H1 (cell line): ENCODE results near the gene STX2. TPM values are rescaled to one million over a fixed set of nuclear protein-coding genes. Genes with fewer than 3 reads are reported as not detected.

Experiments used
- CTCF ChIA-PET: fragments of 300-600 bp; sonication (Branson Sonifier 250); formaldehyde crosslinking; loops from one replicate; lab custom pipeline; 2021; ENCODE audit not compliant: partially characterized antibody; lab: Charles Lee
- POLR2A ChIA-PET: fragments of 300-600 bp; sonication (Branson Sonifier 250); formaldehyde crosslinking; loops from one replicate; lab custom pipeline; 2021; ENCODE audit warnings: inconsistent platforms; ENCODE audit not compliant: partially characterized antibody; lab: Charles Lee
- DNase-seq, 2 experiments: peaks; one replicate each; pipeline versions ENCODE4 v3.0.0 to v3.0.0-alpha.2; 2010 to 2022; ENCODE audit warnings: low spot score in 2 of 2, low read depth in 1 of 2, mixed read lengths in 1 of 2
- FAIRE-seq: peaks from 2 replicates; lab custom pipeline; 2011; peaks lifted over from hg19 to GRCh38; lab: Jason Lieb, UNC
- H2AFZ ChIP-seq: 2 replicates; pipeline ENCODE4 v1.8.1; 2012; ENCODE audit warnings: low read length, inconsistent platforms
- H2AK5ac ChIP-seq: 2 replicates; pipeline ENCODE4 v1.6.1; 2013; ENCODE audit warnings: low read depth, low read length
- H2BK120ac ChIP-seq: replicated peaks from 2 replicates; pipeline ENCODE3; 2013; ENCODE audit warnings: low read depth, low read length, inconsistent platforms
- H2BK12ac ChIP-seq: 2 replicates; pipeline ENCODE4 v1.6.1; 2013; ENCODE audit warnings: low read depth, low read length
- H2BK15ac ChIP-seq: 2 replicates; pipeline ENCODE4 v1.6.1; 2013; ENCODE audit warnings: low read length
- H2BK20ac ChIP-seq: 2 replicates; pipeline ENCODE4 v1.6.1; 2013; ENCODE audit warnings: low read length
- H2BK5ac ChIP-seq: 2 replicates; pipeline ENCODE4 v1.6.1; 2013; ENCODE audit warnings: low read depth, low read length
- H3K14ac ChIP-seq: 2 replicates; pipeline ENCODE4 v1.6.1; 2013; ENCODE audit warnings: inconsistent platforms; ENCODE audit not compliant: insufficient read length
- H3K18ac ChIP-seq: 2 replicates; pipeline ENCODE4 v1.6.1; 2013; ENCODE audit warnings: low read length; ENCODE audit errors: extremely low read depth
- H3K23ac ChIP-seq: 2 replicates; pipeline ENCODE4 v1.6.1; 2013; ENCODE audit warnings: inconsistent platforms; ENCODE audit not compliant: insufficient read length
- H3K23me2 ChIP-seq: 2 replicates; pipeline ENCODE4 v1.6.1; 2013; ENCODE audit warnings: low read depth, low read length
- H3K27ac ChIP-seq: 2 replicates; pipeline ENCODE4 v1.6.1; 2011; ENCODE audit warnings: low read depth, low read length, inconsistent platforms
- H3K27me3 ChIP-seq, 4 experiments: replicated peaks in 1 of 4; 1 replicate in 1 of 4; 2 replicates in 3 of 4; pipeline versions ENCODE4 v1.6.1 to v1.8.1; 2011 to 2013; ENCODE audit warnings: low read length in 3 of 4, mild to moderate bottlenecking in 3 of 4, inconsistent platforms in 2 of 4, mixed read lengths in 2 of 4, moderate library complexity in 1 of 4; ENCODE audit not compliant: control insufficient read depth in 3 of 4, insufficient read depth in 3 of 4; ENCODE audit errors: extremely low read depth in 1 of 4
- H3K36me3 ChIP-seq, 4 experiments: 2 replicates each; pipeline versions ENCODE4 v1.6.1 to v1.8.1; 2011 to 2013; ENCODE audit warnings: mild to moderate bottlenecking in 4 of 4, low read length in 3 of 4, moderate library complexity in 2 of 4, control low read depth in 1 of 4, inconsistent platforms in 1 of 4; ENCODE audit not compliant: insufficient read depth in 4 of 4, control insufficient read depth in 2 of 4
- H3K4ac ChIP-seq: replicated peaks from 2 replicates; pipeline ENCODE3; 2013; ENCODE audit warnings: low read length, low read depth, mixed read lengths, inconsistent platforms; ENCODE audit not compliant: insufficient read length
- H3K4me1 ChIP-seq, 4 experiments: replicated peaks in 1 of 4; 1 replicate in 1 of 4; 2 replicates in 3 of 4; pipeline versions ENCODE4 v1.6.1 to v1.8.1; 2011 to 2013; ENCODE audit warnings: low read length in 3 of 4, inconsistent platforms in 2 of 4, mixed read lengths in 1 of 4; ENCODE audit not compliant: insufficient read depth in 4 of 4, control insufficient read depth in 3 of 4
- H3K4me2 ChIP-seq, 2 experiments: 2 replicates each; pipeline versions ENCODE4 v1.6.1 to v1.8.1; 2011 to 2013; ENCODE audit warnings: low read depth in 2 of 2, low read length in 2 of 2, control low read depth in 1 of 2, inconsistent platforms in 1 of 2, mild to moderate bottlenecking in 1 of 2; ENCODE audit not compliant: insufficient read depth in 1 of 2
- H3K4me3 ChIP-seq, 4 experiments: fragments of 200-600, 300-600 bp in 1 of 4; sonication (generic), shearing (Covaris generic), sonication (Bioruptor Twin) in 1 of 4; 2 replicates each; pipeline versions ENCODE4 v1.5.1 to v1.8.1; 2011 to 2016; ENCODE audit warnings: low read length in 4 of 4, low read depth in 3 of 4, control low read depth in 2 of 4, inconsistent platforms in 2 of 4, mild to moderate bottlenecking in 2 of 4, mixed read lengths in 1 of 4, moderate library complexity in 1 of 4; ENCODE audit not compliant: insufficient read depth in 2 of 4; ENCODE audit errors: extremely low read depth in 1 of 4
- H3K56ac ChIP-seq: replicated peaks from 2 replicates; pipeline ENCODE3; 2013; ENCODE audit warnings: low read depth, mild to moderate bottlenecking, mixed read lengths, low read length, inconsistent platforms; ENCODE audit not compliant: insufficient read length
- H3K79me1 ChIP-seq: 2 replicates; pipeline ENCODE4 v1.6.1; 2013; ENCODE audit warnings: low read depth, low read length, control low read depth
- H3K79me2 ChIP-seq, 2 experiments: 2 replicates each; pipeline versions ENCODE4 v1.6.1 to v1.8.1; 2012 to 2013; ENCODE audit warnings: low read length in 2 of 2, mild to moderate bottlenecking in 2 of 2, inconsistent platforms in 1 of 2; ENCODE audit not compliant: insufficient read depth in 2 of 2, control insufficient read depth in 1 of 2
- H3K9ac ChIP-seq, 4 experiments: replicated peaks in 1 of 4; 1 replicate in 1 of 4; 2 replicates in 3 of 4; pipeline versions ENCODE4 v1.6.1 to v1.8.1; 2011 to 2013; ENCODE audit warnings: low read depth in 3 of 4, low read length in 3 of 4, control low read depth in 2 of 4, mild to moderate bottlenecking in 2 of 4, moderate library complexity in 2 of 4, inconsistent platforms in 1 of 4; ENCODE audit errors: extremely low read depth in 1 of 4
- H3K9me3 ChIP-seq, 2 experiments: 2 replicates each; pipeline versions ENCODE4 v1.6.1 to v1.8.1; 2012 to 2013; ENCODE audit warnings: mild to moderate bottlenecking in 2 of 2, moderate library complexity in 2 of 2, control low read depth in 1 of 2, inconsistent platforms in 1 of 2, low read depth in 1 of 2, low read length in 1 of 2, mixed read lengths in 1 of 2; ENCODE audit not compliant: insufficient read depth in 2 of 2
- H4K20me1 ChIP-seq, 2 experiments: replicated peaks in 1 of 2; 2 replicates each; pipeline versions ENCODE3 to v1.8.1; 2011 to 2013; ENCODE audit warnings: inconsistent platforms in 2 of 2, low read length in 2 of 2, mild to moderate bottlenecking in 1 of 2; ENCODE audit not compliant: insufficient read depth in 2 of 2, control insufficient read depth in 1 of 2
- H4K5ac ChIP-seq: 2 replicates; pipeline ENCODE4 v1.6.1; 2013; ENCODE audit warnings: low read length, low read depth, mixed read lengths, inconsistent platforms; ENCODE audit not compliant: insufficient read length
- H4K8ac ChIP-seq: 2 replicates; pipeline ENCODE4 v1.8.0; 2013; ENCODE audit warnings: mild to moderate bottlenecking, moderate library complexity, low read length, inconsistent platforms; ENCODE audit not compliant: insufficient read depth; ENCODE audit errors: extremely low read depth
- H4K91ac ChIP-seq: replicated peaks from 2 replicates; pipeline ENCODE3; 2013; ENCODE audit warnings: low read length, mixed read lengths, inconsistent platforms; ENCODE audit not compliant: insufficient read length
- ASH2L ChIP-seq: fragments of 200-600, 300-600 bp; sonication (generic); IDR thresholded peaks from one replicate; pipeline ENCODE4 v1.7.1; 2017; ENCODE audit warnings: low read length
- BRCA1 ChIP-seq: IDR thresholded peaks from 2 replicates; pipeline ENCODE4 v1.6.1; 2012; ENCODE audit warnings: low read depth, low read length, improper control_type of control experiment
- CHD2 ChIP-seq: IDR thresholded peaks from 2 replicates; pipeline ENCODE4 v1.6.1; 2012; ENCODE audit warnings: low read length, improper control_type of control experiment
- CTBP2 ChIP-seq: IDR thresholded peaks from 2 replicates; pipeline ENCODE4 v1.7.0; 2011; ENCODE audit warnings: borderline replicate concordance, mild to moderate bottlenecking, moderate library complexity, mixed read lengths, low read length; ENCODE audit not compliant: insufficient read depth, insufficient read length
- E2F6 ChIP-seq: IDR thresholded peaks from 2 replicates; pipeline ENCODE4 v1.6.1; 2012; ENCODE audit warnings: inconsistent platforms
- GABPA ChIP-seq: IDR thresholded peaks from 2 replicates; pipeline ENCODE4 v1.6.1; 2011; ENCODE audit warnings: mild to moderate bottlenecking, low read length, moderate library complexity, borderline replicate concordance; ENCODE audit not compliant: insufficient read depth
- GTF2F1 ChIP-seq: IDR thresholded peaks from 2 replicates; pipeline ENCODE4 v1.6.1; 2012; ENCODE audit warnings: low read depth, low read length, improper control_type of control experiment, borderline replicate concordance
- KDM5A ChIP-seq: fragments of 200-600 bp; IDR thresholded peaks from 2 replicates; pipeline ENCODE4 v1.7.1; 2012; ENCODE audit warnings: mild to moderate bottlenecking, low read length, inconsistent platforms, mixed read lengths
- MAFK ChIP-seq: IDR thresholded peaks from 2 replicates; pipeline ENCODE4 v1.6.1; 2012; ENCODE audit warnings: low read depth, mild to moderate bottlenecking, improper control_type of control experiment, low read length
- SIRT6 ChIP-seq: IDR thresholded peaks from one replicate; pipeline ENCODE4 v1.7.1; 2012; ENCODE audit warnings: low read length, inconsistent platforms
- SP1 ChIP-seq: IDR thresholded peaks from 2 replicates; pipeline ENCODE4 v1.6.1; 2011; ENCODE audit warnings: low read depth, low read length
- SUZ12 ChIP-seq: fragments of 200-600 bp; sonication (generic); IDR thresholded peaks from 2 replicates; pipeline ENCODE4 v1.6.1; 2012; ENCODE audit warnings: mild to moderate bottlenecking, inconsistent platforms, low read length, moderate library complexity, mixed read lengths
- USF2 ChIP-seq: IDR thresholded peaks from 2 replicates; pipeline ENCODE4 v1.6.1; 2011; ENCODE audit warnings: low read length, improper control_type of control experiment
- ZNF274 ChIP-seq: IDR thresholded peaks from 2 replicates; pipeline ENCODE4 v1.7.0; 2012; ENCODE audit warnings: low read length, borderline replicate concordance; ENCODE audit errors: extremely low read depth
- WGBS, 2 experiments: shearing (Covaris generic) in 1 of 2; methylation state at CpG; one replicate each; pipeline versions ENCODE4 v1.1.6 to v1.1.7; 2013 to 2015; ENCODE audit warnings: low lambda C conversion rate in 2 of 2, mixed read lengths in 2 of 2, inconsistent platforms in 1 of 2, low coverage in 1 of 2, missing lambda C conversion rate in 1 of 2; ENCODE audit not compliant: insufficient replicate concordance in 2 of 2, insufficient coverage in 1 of 2, insufficient read length in 1 of 2; ENCODE audit errors: extremely low coverage in 1 of 2, missing lambda C conversion rate in 1 of 2; 5-methylcytosine and 5-hydroxymethylcytosine counted together
- polyA plus RNA-seq, 7 experiments: library from polyadenylated mRNA; depleted of rRNA in 3 of 7; stranded (reverse) in 5 of 7; unstranded in 2 of 7; fragments of >200 nt in 5 of 7; fragments of 200-250 nt in 2 of 7; gene quantifications; 1 replicate in 5 of 7; 2 replicates in 1 of 7; 4 replicates in 1 of 7; pipeline versions ENCODE4 v1.2.1 to v1.2.3, GENCODE V29; 2011 to 2013; ENCODE audit warnings: missing spikeins in 2 of 7, mixed read lengths in 2 of 7
- total RNA-seq: library from RNA; stranded (reverse); fragmentation: NEBNext Ultra II Directional; extraction: Animal tissue kit (Norgen Biotek cat#: 25700); gene quantifications from 2 replicates; pipeline ENCODE4 v1.2.1, GENCODE V29; 2021

Gene STX2
- total and polyA plus RNA-seq, 2 of the 8 experiments (the other 6 are each of a cell fraction or from before 2014, with no cell fraction given) = 20.0 to 26.3 TPM

GRCh38 chr12:130791629-130792028 is 47.4 kb downstream of the STX2 start:
- WGBS, 2 experiments = 98% methylated on average over 10 of the region's 10 CpGs; no CpG with 5 or more reads in 1 of the 2 experiments
- no peak overlapping the region for H2BK12ac ChIP-seq
- ChIA-PET CTCF (no interaction called here), POLR2A (no interaction called here)
- H3K4me3 ChIP-seq = no peak overlapping the region
- no peak overlapping the region for H2BK15ac ChIP-seq
- peaks cover 0 to 2% of the 10 kb centered on the region in 2 experiments for H4K20me1 ChIP-seq
- DNase-seq = no peak
- H3K36me3 ChIP-seq = peaks cover 0 to 10% (median 5%) of the 10 kb centered on the region in 4 experiments; a peak in 3 of 8 replicates
- H2BK120ac ChIP-seq = no peak overlapping the region
- H3K23ac ChIP-seq = no peak overlapping the region
- H3K14ac ChIP-seq = no peak overlapping the region
- no peak overlapping the region for H2BK5ac ChIP-seq
- H3K27me3 ChIP-seq = no peaks in the 10 kb centered on the region
- no peak overlapping the region for H3K9ac ChIP-seq
- TF ChIP-seq BRCA1 = no peak
- no peak for TF ChIP-seq SUZ12
- no peak for TF ChIP-seq CHD2
- no peak for TF ChIP-seq SIRT6
- TF ChIP-seq GABPA = no peak
- no peak for TF ChIP-seq ZNF274
- no peak for TF ChIP-seq USF2
- no peak for TF ChIP-seq KDM5A
- TF ChIP-seq SP1 = no peak
- TF ChIP-seq E2F6 = no peak
- no peak for TF ChIP-seq CTBP2
- no peak for TF ChIP-seq MAFK
- no peak for TF ChIP-seq GTF2F1
- TF ChIP-seq ASH2L = no peak
- H3K23me2 ChIP-seq = no peaks in the 10 kb centered on the region
- H4K91ac ChIP-seq = no peak overlapping the region
- no peak overlapping the region for H4K8ac ChIP-seq
- no peak overlapping the region for H2AK5ac ChIP-seq
- H3K56ac ChIP-seq = no peak overlapping the region
- H3K27ac ChIP-seq = no peak overlapping the region
- H2BK20ac ChIP-seq = no peak overlapping the region
- no peak overlapping the region for H3K4ac ChIP-seq
- H3K9me3 ChIP-seq = no peaks in the 10 kb centered on the region
- no peaks in the 10 kb centered on the region for H3K79me2 ChIP-seq
- no peaks in the 10 kb centered on the region for H3K79me1 ChIP-seq
- no peak overlapping the region for H3K18ac ChIP-seq
- no peak overlapping the region for H3K4me2 ChIP-seq
- H4K5ac ChIP-seq = no peak overlapping the region
- H3K4me1 ChIP-seq = peaks cover 0 to 19% (median 14%) of the 10 kb centered on the region in 4 experiments; a peak in 5 of 7 replicates
- FAIRE-seq = no peak
- H2AFZ ChIP-seq = no peak overlapping the region
